Thyroid gland (tissue), 4 donors: Measurements from ENCODE around the gene LSMEM2. TPM values are rescaled to one million over a fixed set of nuclear protein-coding genes. Genes with fewer than 3 reads are reported as not detected.
"Not testable (repeated sequence)": the region's sequence is repeated elsewhere in the genome, so short reads cannot be mapped to it uniquely, and the experiment has no call there.

ENCODE experiments used
- DNase-seq, 2 donors: peaks; one replicate each; pipeline ENCODE4 v3.0.0-alpha.2; 2019
- H3K27ac ChIP-seq, 3 donors: fragments of 200-600 bp; sonication (generic); 1 replicate in 2 of 3; 2 replicates in 1 of 3; pipeline ENCODE4 v1.5.1; 2016 to 2019; ENCODE audit warnings: mild to moderate bottlenecking in 1 of 3, moderate library complexity in 1 of 3
- H3K27me3 ChIP-seq: fragments of 200-600 bp; sonication (generic); one replicate; pipeline ENCODE4 v1.5.1; 2019
- H3K36me3 ChIP-seq, 2 donors: fragments of 200-600 bp; sonication (generic); one replicate each; pipeline ENCODE4 v1.5.1; 2016 to 2019
- H3K4me1 ChIP-seq, 2 donors: fragments of 200-600 bp; sonication (generic); one replicate each; pipeline ENCODE4 v1.5.1; 2017 to 2019
- H3K4me3 ChIP-seq, 3 donors: fragments of 200-600 bp; sonication (generic); replicated peaks in 1 of 3; 1 replicate in 2 of 3; 2 replicates in 1 of 3; pipeline ENCODE4 v1.5.1; 2016; ENCODE audit warnings: mild to moderate bottlenecking in 1 of 3
- H3K9me3 ChIP-seq: fragments of 200-600 bp; sonication (generic); one replicate; pipeline ENCODE4 v1.5.1; 2017
- CTCF ChIP-seq, 6 experiments: fragments of 200-600 bp in 3 of 6; fragments of 450-650 bp in 3 of 6; sonication (generic) in 3 of 6; IDR thresholded peaks; one replicate each; pipeline ENCODE4 v1.5.1; 2016 to 2019; ENCODE audit warnings: antibody characterized with exemption in 6 of 6, mild to moderate bottlenecking in 2 of 6, inconsistent platforms in 1 of 6, moderate library complexity in 1 of 6
- POLR2A ChIP-seq, 2 donors: fragments of 450-650 bp; IDR thresholded peaks; one replicate each; pipeline ENCODE4 v1.6.1; 2017; ENCODE audit warnings: antibody characterized with exemption in 2 of 2, mild to moderate bottlenecking in 2 of 2, moderate library complexity in 1 of 2
- WGBS, 2 donors: methylation state at CpG; one replicate each; pipeline ENCODE4 v1.1.5; 2017; 5-methylcytosine and 5-hydroxymethylcytosine counted together
- intact Hi-C: fragments of 100-400 bp; cut with DNase I; formaldehyde crosslinking; loops from one replicate; pipeline ENCODE4 v1.15.1; 2023
- total RNA-seq, 4 donors: library from RNA; depleted of rRNA; stranded (reverse); fragments of >200 nt; gene quantifications; one replicate each; pipeline ENCODE4 v1.2.3, GENCODE V29; 2016

The LSMEM2 gene
- total RNA-seq, 4 donors from 2014 or later, result not detected

GRCh38 chr3:50241713-50242380 lies 37.0 kb upstream of the LSMEM2 start:
- 52 to 72% methylated on average over 4 to 5 of the region's 7 CpGs for WGBS, 2 donors
- DNase-seq, result no peak
- H3K4me3 ChIP-seq, result no peak overlapping the region
- no peaks in the 10 kb centered on the region for H3K27me3 ChIP-seq
- no peaks in the 10 kb centered on the region for H3K9me3 ChIP-seq
- TF ChIP-seq POLR2A (IDR thresholded peaks at IDR 0.05) (no peak), CTCF (IDR thresholded peaks at IDR 0.05) (no peak)
- intact Hi-C loops, result no loop called here
- peaks cover 55 to 79% of the 10 kb centered on the region in 2 donors for H3K4me1 ChIP-seq
- peaks cover 3 to 4% of the 10 kb centered on the region in 2 donors for H3K36me3 ChIP-seq
- H3K27ac ChIP-seq, result peak overlapping the region; percentile 5 to 86 (median 69)

GRCh38 chr3:50242381-50242770 lies 36.5 kb upstream of the LSMEM2 start:
- intact Hi-C loops, result no loop called here
- Histone ChIP-seq H3K9me3 (no peaks in the 10 kb centered on the region), H3K4me3 (no peak overlapping the region), H3K27ac (peak overlapping the region in 2 of 3 donors; percentile 69 to 86), H3K4me1 (peaks cover 50 to 84% of the 10 kb centered on the region in 2 donors), H3K27me3 (no peaks in the 10 kb centered on the region), H3K36me3 (peaks cover 3 to 4% of the 10 kb centered on the region in 2 donors)
- no peak for DNase-seq
- no peak for TF ChIP-seq POLR2A (IDR thresholded peaks at IDR 0.05)
- no peak for TF ChIP-seq CTCF (IDR thresholded peaks at IDR 0.05)
- 53 to 57% methylated on average over 3 of the region's 3 CpGs for WGBS, 2 donors

GRCh38 chr3:50242851-50243542 lies 35.9 kb upstream of the LSMEM2 start:
- TF ChIP-seq POLR2A (IDR thresholded peaks at IDR 0.05) (no peak), CTCF (IDR thresholded peaks at IDR 0.05) (no peak)
- no peak overlapping the region for H3K4me3 ChIP-seq
- no peaks in the 10 kb centered on the region for H3K27me3 ChIP-seq
- H3K9me3 ChIP-seq, result no peaks in the 10 kb centered on the region
- peaks cover 45 to 90% of the 10 kb centered on the region in 2 donors for H3K4me1 ChIP-seq
- 37 to 54% methylated on average over 12 to 13 of the region's 14 CpGs for WGBS, 2 donors
- no peak for DNase-seq
- H3K27ac ChIP-seq, result peak overlapping the region; percentile 52 to 86 (median 69)
- H3K36me3 ChIP-seq, result peaks cover 3 to 4% of the 10 kb centered on the region in 2 donors
- intact Hi-C loops, result no loop called here

- Histone ChIP-seq H3K36me3 (peaks cover 3 to 4% of the 10 kb centered on the region in 2 donors), H3K4me1 (peaks cover 45 to 91% of the 10 kb centered on the region in 2 donors), H3K27me3 (no peaks in the 10 kb centered on the region), H3K4me3 (no peak overlapping the region), H3K27ac (peak overlapping the region; percentile 52 to 86 (median 69)), H3K9me3 (no peaks in the 10 kb centered on the region)
- WGBS, 2 donors, result 88 to 98% methylated on average over 4 of the region's 4 CpGs
- intact Hi-C loops, result no loop called here
- no peak for DNase-seq
- TF ChIP-seq CTCF (IDR thresholded peaks at IDR 0.05) (no peak), POLR2A (IDR thresholded peaks at IDR 0.05) (no peak)
These were observed 35.4 kb upstream of the LSMEM2 start for GRCh38 chr3:50243543-50243895.

GRCh38 chr3:50244813-50245212 lies 34.1 kb upstream of the LSMEM2 start:
- H3K4me1 ChIP-seq, result peaks cover 48 to 91% of the 10 kb centered on the region in 2 donors
- intact Hi-C loops, result not testable (repeated sequence)
- H3K27ac ChIP-seq, result peak overlapping the region in 2 of 3 donors; percentile 69 to 86

More at GRCh38 chr3:50244813-50245212, 34.1 kb upstream of the LSMEM2 start:
- 78 to 86% methylated on average over 6 of the region's 6 CpGs for WGBS, 2 donors
- not testable (repeated sequence) for H3K4me3 ChIP-seq, DNase-seq, H3K27me3 ChIP-seq, H3K36me3 ChIP-seq, H3K9me3 ChIP-seq
